C4-2B (cell line): ENCODE results near the gene B4GALT1.

Source experiments
- ZFX ChIP-seq: fragments of 450-650 bp; IDR thresholded peaks from 2 replicates; pipeline ENCODE4 v1.6.1; 2017
- TF ChIP-seq, protein P1 (sequence below): fragments of 450-650 bp; conservative IDR thresholded peaks from 2 replicates; pipeline ENCODE4 v1.5.1; 2017; ENCODE audit warnings: mild to moderate bottlenecking

GRCh38 chr9:33197279-33198152 lies 30.4 kb upstream of the B4GALT1 start:
- TF ChIP-seq, protein P1, sequence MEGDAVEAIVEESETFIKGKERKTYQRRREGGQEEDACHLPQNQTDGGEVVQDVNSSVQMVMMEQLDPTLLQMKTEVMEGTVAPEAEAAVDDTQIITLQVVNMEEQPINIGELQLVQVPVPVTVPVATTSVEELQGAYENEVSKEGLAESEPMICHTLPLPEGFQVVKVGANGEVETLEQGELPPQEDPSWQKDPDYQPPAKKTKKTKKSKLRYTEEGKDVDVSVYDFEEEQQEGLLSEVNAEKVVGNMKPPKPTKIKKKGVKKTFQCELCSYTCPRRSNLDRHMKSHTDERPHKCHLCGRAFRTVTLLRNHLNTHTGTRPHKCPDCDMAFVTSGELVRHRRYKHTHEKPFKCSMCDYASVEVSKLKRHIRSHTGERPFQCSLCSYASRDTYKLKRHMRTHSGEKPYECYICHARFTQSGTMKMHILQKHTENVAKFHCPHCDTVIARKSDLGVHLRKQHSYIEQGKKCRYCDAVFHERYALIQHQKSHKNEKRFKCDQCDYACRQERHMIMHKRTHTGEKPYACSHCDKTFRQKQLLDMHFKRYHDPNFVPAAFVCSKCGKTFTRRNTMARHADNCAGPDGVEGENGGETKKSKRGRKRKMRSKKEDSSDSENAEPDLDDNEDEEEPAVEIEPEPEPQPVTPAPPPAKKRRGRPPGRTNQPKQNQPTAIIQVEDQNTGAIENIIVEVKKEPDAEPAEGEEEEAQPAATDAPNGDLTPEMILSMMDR = no peak
- no peak for TF ChIP-seq ZFX
